HepG2 (cell line): ENCODE results near the gene ROPN1B. TPM values are rescaled to one million over a fixed set of nuclear protein-coding genes. Genes with fewer than 3 reads are reported as not detected.
"Not testable (repeated sequence)": the region's sequence is repeated elsewhere in the genome, so short reads cannot be mapped to it uniquely, and the experiment has no call there.

ENCODE experiments used
- ATAC-seq: fragments of 200-7000 bp; cut with Tn5 transposase; 3 replicates; pipeline ENCODE4 v1.9.1; 2020; ENCODE audit warnings: mild to moderate bottlenecking, moderate library complexity
- BruUV-seq: library from RNA; stranded (reverse); fragments of 400-500 nt; replicated peaks from 2 replicates; lab custom pipeline; 2021; lab: Mats Ljungman, UMichigan
- CTCF ChIA-PET: fragments of 300-600 bp; formaldehyde crosslinking; extraction: SDS; loops from one replicate; lab custom pipeline; 2021; ENCODE audit warnings: low total read pairs, inconsistent platforms, low intra/inter-chr PET ratio; lab: Yijun Ruan, JAX
- POLR2A ChIA-PET: fragments of 350-600 bp; sonication (Branson Sonifier 250); formaldehyde crosslinking; loops from one replicate; lab custom pipeline; 2020; ENCODE audit warnings: antibody characterized with exemption, inconsistent platforms; lab: Yijun Ruan, JAX
- DNase-seq: peaks from one replicate; pipeline ENCODE4 v3.0.0-alpha.2; 2015; ENCODE audit warnings: low spot score
- FAIRE-seq: peaks from 3 replicates; lab custom pipeline; 2011; peaks lifted over from hg19 to GRCh38; lab: Jason Lieb, UNC
- H2AFZ ChIP-seq: one replicate; pipeline ENCODE4 v1.6.1; 2011; ENCODE audit warnings: low read length, inconsistent platforms
- H3K27ac ChIP-seq: fragments of 300-600 bp; 3 replicates; pipeline ENCODE4 v1.8.0; 2011; ENCODE audit warnings: mixed run types, mild to moderate bottlenecking, mixed read lengths, low read length, inconsistent platforms; ENCODE audit not compliant: insufficient read depth; ENCODE audit errors: extremely low read length
- H3K27me3 ChIP-seq, 2 experiments: fragments of 200-600 bp in 1 of 2; 2 replicates in 1 of 2; 3 replicates in 1 of 2; pipeline versions ENCODE4 v1.6.0 to v1.8.0; 2011; ENCODE audit warnings: low read length in 2 of 2, mild to moderate bottlenecking in 2 of 2, moderate library complexity in 2 of 2, inconsistent platforms in 1 of 2; ENCODE audit not compliant: insufficient read depth in 2 of 2, control insufficient read depth in 1 of 2
- H3K36me3 ChIP-seq, 2 experiments: fragments of 200-600 bp in 1 of 2; replicated peaks in 1 of 2; 2 replicates in 1 of 2; 3 replicates in 1 of 2; pipeline versions ENCODE4 v1.5.1 to v1.8.0; 2011; ENCODE audit warnings: low read length in 2 of 2, inconsistent platforms in 1 of 2; ENCODE audit not compliant: insufficient read depth in 2 of 2, control insufficient read depth in 1 of 2
- H3K4me1 ChIP-seq: 2 replicates; pipeline ENCODE4 v1.5.1; 2012; ENCODE audit warnings: low read length, inconsistent platforms; ENCODE audit not compliant: insufficient read depth
- H3K4me2 ChIP-seq: 2 replicates; pipeline ENCODE4 v1.6.0; 2011; ENCODE audit warnings: low read depth, low read length, inconsistent platforms
- H3K4me3 ChIP-seq, 3 experiments: fragments of 200-600 bp in 1 of 3; sonication (generic), shearing (Covaris generic) in 1 of 3; replicated peaks in 1 of 3; 2 replicates each; pipeline ENCODE4 v1.5.1; 2011 to 2016; ENCODE audit warnings: low read length in 3 of 3, inconsistent platforms in 2 of 3, low read depth in 2 of 3, mild to moderate bottlenecking in 2 of 3, control low read depth in 1 of 3, mixed read lengths in 1 of 3; ENCODE audit not compliant: insufficient read depth in 1 of 3
- H3K79me2 ChIP-seq: one replicate; pipeline ENCODE4 v1.6.1; 2011; ENCODE audit warnings: low read length, inconsistent platforms; ENCODE audit not compliant: insufficient read depth
- H3K9ac ChIP-seq: 2 replicates; pipeline ENCODE4 v1.6.0; 2011; ENCODE audit warnings: mild to moderate bottlenecking, low read depth, low read length, inconsistent platforms; ENCODE audit not compliant: insufficient read depth
- H3K9me3 ChIP-seq: 2 replicates; pipeline ENCODE4 v1.5.1; 2012; ENCODE audit warnings: mild to moderate bottlenecking, low read length
- H4K20me1 ChIP-seq: 2 replicates; pipeline ENCODE4 v1.6.0; 2011; ENCODE audit warnings: inconsistent platforms, mild to moderate bottlenecking, low read length, moderate library complexity; ENCODE audit not compliant: insufficient read depth
- ARID5B ChIP-seq: IDR thresholded peaks from 2 replicates; pipeline ENCODE4 v1.4.0; 2020; ENCODE audit warnings: mild to moderate bottlenecking, missing genetic modification reagents
- ATF7 ChIP-seq, 2 experiments: fragments of 450-650 bp in 1 of 2; sonication (generic) in 1 of 2; formaldehyde crosslinking in 1 of 2; IDR thresholded peaks; 2 replicates each; pipeline versions ENCODE4 v1.4.0 to v1.6.1; 2016 to 2020; ENCODE audit warnings: antibody characterized with exemption in 1 of 2, mild to moderate bottlenecking in 1 of 2, missing genetic modification reagents in 1 of 2
- CEBPG ChIP-seq: IDR thresholded peaks from 2 replicates; pipeline ENCODE4 v1.6.1; 2016
- FOSL2 ChIP-seq: sonication (generic); formaldehyde crosslinking; IDR thresholded peaks from 2 replicates; pipeline ENCODE4 v1.4.0; 2020; ENCODE audit warnings: missing genetic modification reagents
- FOXA3 ChIP-seq: IDR thresholded peaks from 2 replicates; pipeline ENCODE4 v1.6.1; 2016; ENCODE audit warnings: missing genetic modification reagents, missing compliant biosample characterization
- GFI1 ChIP-seq: sonication (generic); formaldehyde crosslinking; IDR thresholded peaks from 2 replicates; pipeline ENCODE4 v1.5.0; 2020; ENCODE audit warnings: missing genetic modification reagents, mild to moderate bottlenecking, borderline replicate concordance
- HMG20A ChIP-seq: IDR thresholded peaks from 2 replicates; pipeline ENCODE4 v1.6.1; 2016; ENCODE audit warnings: borderline replicate concordance
- TFAP4 ChIP-seq: sonication (generic); IDR thresholded peaks from 2 replicates; pipeline ENCODE4 v1.6.1; 2016; ENCODE audit warnings: low read depth, borderline replicate concordance
- ZNF121 ChIP-seq: sonication (generic); formaldehyde crosslinking; IDR thresholded peaks from 2 replicates; pipeline ENCODE4 v1.5.0; 2020; ENCODE audit warnings: mild to moderate bottlenecking, missing genetic modification reagents
- WGBS: methylation state at CpG from one replicate; pipeline ENCODE4 v1.1.6; 2017; ENCODE audit warnings: low lambda C conversion rate; 5-methylcytosine and 5-hydroxymethylcytosine counted together
- in situ Hi-C: cut with HindIII; loops from 2 replicates; pipeline ENCODE4 v1.10.0; 2017; ENCODE audit warnings: low pct_unique_long_range_greater_than_20kb; ENCODE audit not compliant: extremely low pct_ligation_motif_present
- intact Hi-C: fragments of 100-400 bp; cut with micrococcal nuclease; formaldehyde crosslinking; loops from one replicate; pipeline ENCODE4 v1.10.0; 2022; ENCODE audit not compliant: unreplicated experiment
- polyA plus RNA-seq, 8 experiments: library from polyadenylated mRNA; depleted of rRNA in 3 of 8; stranded (reverse) in 7 of 8; unstranded in 1 of 8; fragments of >200 nt; fragmentation: Illumina TruSeq in 4 of 8; extraction: Trizol in 4 of 8; gene quantifications; 2 replicates each; pipeline versions ENCODE4 v1.2.1 to v1.2.3, GENCODE V29; 2011 to 2016; ENCODE audit warnings: low read depth in 4 of 8, missing spikeins in 1 of 8, mixed read lengths in 1 of 8; ENCODE audit not compliant: insufficient read depth in 1 of 8
- total RNA-seq, 5 experiments: library from RNA; depleted of rRNA; stranded (reverse); fragments of >200 nt; fragmentation: Illumina TruSeq; extraction: Trizol; gene quantifications; 2 replicates each; pipeline ENCODE4 v1.2.3, GENCODE V29; 2016; ENCODE audit warnings: low read depth in 1 of 5
- TF ChIP-seq, protein P1 (sequence below), 2 experiments: fragments of 450-650 bp in 1 of 2; sonication (generic) in 1 of 2; formaldehyde crosslinking; IDR thresholded peaks; 2 replicates each; pipeline versions ENCODE4 v1.5.0 to v1.8.0; 2020 to 2022; ENCODE audit warnings: mild to moderate bottlenecking in 1 of 2, missing genetic modification reagents in 1 of 2

ROPN1B gene
- total and polyA plus RNA-seq, 2 of the 13 experiments (the other 11 are each of a cell fraction or from before 2014, with no cell fraction given) = not detected

DNA sequence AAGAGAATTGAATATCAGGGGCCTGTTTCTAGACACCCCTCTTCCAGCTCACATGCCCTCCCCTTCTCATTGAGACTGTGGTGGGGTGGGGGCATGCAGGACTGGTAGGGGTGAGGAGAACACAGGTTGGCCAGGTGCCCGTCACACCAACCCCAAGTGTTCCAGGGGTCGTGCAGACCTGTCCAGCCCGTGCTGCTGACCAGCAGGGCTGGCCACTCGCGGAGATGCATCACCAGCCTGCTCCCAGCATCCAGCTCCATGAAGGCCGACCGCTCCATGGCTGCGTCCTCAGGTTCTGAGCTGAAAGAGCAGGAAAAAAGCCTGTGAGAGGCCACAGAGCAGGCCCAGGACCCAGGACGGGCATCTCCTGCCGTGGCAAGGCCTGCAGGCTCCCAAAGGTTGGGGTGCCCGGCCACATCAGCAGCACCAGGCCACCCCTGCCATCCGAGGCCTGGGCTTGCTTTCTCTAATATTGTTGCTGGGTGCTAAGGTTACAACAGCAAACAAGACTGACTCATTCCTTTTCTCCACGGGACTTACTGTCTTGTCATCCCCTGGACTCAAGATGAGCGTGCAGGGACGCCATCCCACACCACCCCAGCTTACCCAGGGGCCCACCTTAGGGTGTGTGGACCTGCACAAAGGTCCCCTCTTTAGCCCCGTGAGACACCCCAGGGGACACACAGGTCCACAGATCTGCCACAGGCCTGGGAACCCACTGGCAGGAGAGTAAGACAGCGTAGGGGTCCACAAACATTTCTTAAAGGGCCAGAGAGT, 35.4 kb upstream of the ROPN1B start:
- POLR2A ChIA-PET, CTCF ChIA-PET: not testable (repeated sequence)

DNA sequence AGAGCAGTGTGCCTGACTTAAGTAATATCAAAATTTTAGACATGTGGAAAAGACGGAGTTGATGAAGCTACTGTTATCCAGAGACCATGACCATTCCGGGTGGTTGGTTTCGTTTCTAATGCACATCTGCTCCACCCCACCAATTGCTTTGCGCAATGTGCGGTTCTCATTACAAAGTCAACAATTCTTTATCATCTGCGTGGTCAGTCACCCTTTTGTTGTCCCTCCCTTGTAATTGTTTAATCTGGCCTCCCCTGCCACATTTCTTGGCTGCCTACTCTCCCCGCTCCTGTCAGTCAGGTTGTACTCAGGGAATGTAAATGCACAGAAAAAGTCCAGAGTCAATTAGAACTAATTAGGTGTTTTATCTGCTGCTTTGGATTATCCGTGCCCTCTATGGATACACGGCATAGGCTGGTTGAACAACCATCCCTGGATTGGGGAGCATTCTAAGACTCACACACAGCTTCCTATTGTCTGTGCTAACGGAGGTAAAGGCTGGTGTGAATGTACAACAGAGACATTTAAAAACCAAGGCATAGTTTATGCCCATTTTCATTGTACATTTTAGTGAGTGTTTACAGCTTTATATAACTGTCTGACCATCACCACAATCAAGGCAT, 33.6 kb upstream of the ROPN1B start:
- POLR2A ChIA-PET; CTCF ChIA-PET; H3K36me3 ChIP-seq; H3K79me2 ChIP-seq; H2AFZ ChIP-seq; H3K9ac ChIP-seq; BruUV-seq; H4K20me1 ChIP-seq; H3K27ac ChIP-seq; in situ Hi-C loops; H3K27me3 ChIP-seq; H3K9me3 ChIP-seq; TF ChIP-seq ATF7 (CRISPR knock-in tag; IDR thresholded peaks at IDR 0.05): not testable (repeated sequence)
- Histone ChIP-seq H3K4me2 (peak overlapping the region; percentile 82), H3K4me1 (peaks cover 47% of the 10 kb centered on the region), H3K4me3 (peak overlapping the region in 2 of 3 experiments; percentile 9 to 46; a peak in 3 of 6 replicates)
- peak; percentile 81 for ATAC-seq
- DNase-seq = peak; percentile 80
- intact Hi-C loops = loop anchor here (5.0 kb wide), 1 partner anchor 168 kb away; no protein-coding TSS in a partner anchor
- 2% methylated on average over 10 of the region's 10 CpGs for WGBS
- FAIRE-seq = peak; percentile 98
- TF ChIP-seq, protein P1, sequence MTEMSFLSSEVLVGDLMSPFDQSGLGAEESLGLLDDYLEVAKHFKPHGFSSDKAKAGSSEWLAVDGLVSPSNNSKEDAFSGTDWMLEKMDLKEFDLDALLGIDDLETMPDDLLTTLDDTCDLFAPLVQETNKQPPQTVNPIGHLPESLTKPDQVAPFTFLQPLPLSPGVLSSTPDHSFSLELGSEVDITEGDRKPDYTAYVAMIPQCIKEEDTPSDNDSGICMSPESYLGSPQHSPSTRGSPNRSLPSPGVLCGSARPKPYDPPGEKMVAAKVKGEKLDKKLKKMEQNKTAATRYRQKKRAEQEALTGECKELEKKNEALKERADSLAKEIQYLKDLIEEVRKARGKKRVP (CRISPR knock-in tag; IDR thresholded peaks at IDR 0.05) = peak in 1 of 2 experiments; percentile 71; a peak in 1 of 4 replicates
- 0 out of 2 replicates have a peak, but pooled peaks have one; percentile 25 for TF ChIP-seq GFI1 (CRISPR knock-in tag)
- TF ChIP-seq FOXA3 (CRISPR knock-in tag) = peak; percentile 83
- peak; percentile 85 for TF ChIP-seq ARID5B
- TF ChIP-seq ATF7 (IDR thresholded peaks at IDR 0.05) = 0 out of 2 replicates have a peak, but pooled peaks have one; percentile 9
- TF ChIP-seq HMG20A (CRISPR knock-in tag) = peak; percentile 73; the same call in 1 of the 2 replicates
- peak; percentile 94 for TF ChIP-seq CEBPG
- TF ChIP-seq TFAP4 = peak; percentile 51; the same call in 1 of the 2 replicates
- peak; percentile 76 for TF ChIP-seq FOSL2 (CRISPR knock-in tag)

More for the DNA sequence above, 35.4 kb upstream of the ROPN1B start:
- H3K27me3 ChIP-seq, in situ Hi-C loops, BruUV-seq, H3K36me3 ChIP-seq, H3K9me3 ChIP-seq, H4K20me1 ChIP-seq, H3K4me3 ChIP-seq, FAIRE-seq, H3K79me2 ChIP-seq, intact Hi-C loops: not testable (repeated sequence)
- TF ChIP-seq ZNF121 (CRISPR knock-in tag) = 0 out of 2 replicates have a peak, but pooled peaks have one; percentile 45
- TF ChIP-seq, all 625 proteins: peak for 1; not testable (repeated sequence) for 624
- Histone ChIP-seq H3K4me2 (peak overlapping the region; percentile 5; the same call in 1 of the 2 replicates), H3K4me1 (peaks cover 47% of the 10 kb centered on the region)
- H3K27ac ChIP-seq, ATAC-seq, H3K9ac ChIP-seq, DNase-seq, H2AFZ ChIP-seq: not testable (repeated sequence)
- WGBS = 16% methylated on average over 5 of the region's 17 CpGs
